ENCODE measurements around the gene KCTD21.
"Not testable (repeated sequence)": the region's sequence is repeated elsewhere in the genome, so short reads cannot be mapped to it uniquely, and the experiment has no call there.

KCTD21 gene

DNA sequence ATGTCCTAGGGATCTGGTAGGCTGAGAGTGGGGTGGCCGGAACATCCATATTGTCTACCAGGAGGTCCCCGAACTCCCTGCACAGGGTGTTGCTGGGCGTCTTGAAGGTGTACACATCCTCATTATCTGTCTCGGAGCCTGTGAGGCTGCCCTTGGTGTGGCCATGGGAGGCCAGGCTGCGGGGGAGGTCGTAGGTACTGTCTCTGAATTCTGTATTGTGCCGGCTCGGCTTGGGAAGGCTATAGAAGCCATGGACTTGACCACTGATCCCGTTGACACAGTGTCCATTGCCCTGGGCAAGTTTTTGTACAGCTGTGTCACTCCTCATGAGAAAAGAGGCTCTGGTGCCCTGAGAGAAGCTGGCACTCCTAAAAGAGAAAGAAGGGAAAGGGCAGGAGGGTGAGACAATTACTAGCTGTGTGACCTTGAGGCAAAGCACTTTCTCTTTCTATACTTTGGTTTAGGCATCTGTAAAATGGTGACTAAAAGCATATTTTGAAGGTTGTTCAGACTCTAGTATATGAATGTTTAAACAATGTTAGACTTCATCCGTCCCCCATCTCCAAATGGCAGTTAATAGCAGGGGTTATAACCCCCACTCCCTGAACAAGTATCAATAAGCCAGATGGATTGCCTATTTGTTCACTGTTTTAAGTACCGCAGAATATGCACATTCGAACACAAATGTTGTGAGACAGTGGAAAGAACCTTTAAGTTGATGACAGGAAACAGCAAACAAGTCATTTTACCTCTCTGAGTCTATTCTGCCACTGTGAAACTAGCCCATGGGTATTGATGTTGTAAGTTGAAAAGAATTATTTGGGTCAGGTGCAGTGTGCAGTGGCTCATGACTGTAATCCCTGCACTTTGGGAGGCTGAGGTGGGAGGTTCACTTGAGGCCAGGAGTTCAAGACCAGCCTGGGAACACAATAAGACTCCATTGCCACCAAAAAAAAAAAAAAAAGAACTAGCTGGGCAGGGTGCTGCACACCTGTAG, 38.6 kb upstream of the KCTD21 start:
- no peak for DNase-seq (ENCODE audit: extremely low spot score)
- ChIA-PET POLR2A (interaction anchor here (1.2 kb wide), 1 partner anchor 232 kb away, joined by 3 read pairs; the partner anchor contains the start of gene INTS4), CTCF (interaction anchor here (1.8 kb wide), 1 partner anchor 338 kb away, joined by 18 read pairs; no protein-coding TSS in a partner anchor)
- TF ChIP-seq ELF4 (IDR thresholded peaks at IDR 0.05) (no peak), TARDBP (IDR thresholded peaks at IDR 0.05) (no peak), FOXA1 (IDR thresholded peaks at IDR 0.05) (no peak), ZNF384 (IDR thresholded peaks at IDR 0.05) (no peak), NFRKB (IDR thresholded peaks at IDR 0.05) (no peak), ARNT (IDR thresholded peaks at IDR 0.05) (no peak), L3MBTL2 (conservative IDR thresholded peaks at IDR 0.05) (no peak), LEF1 (IDR thresholded peaks at IDR 0.05; ENCODE audit: borderline replicate concordance) (no peak), FOXK2 (IDR thresholded peaks at IDR 0.05) (no peak), CTBP1 (IDR thresholded peaks at IDR 0.05; ENCODE audit: borderline replicate concordance) (no peak), PKNOX1 (IDR thresholded peaks at IDR 0.05) (no peak), FOXM1 (IDR thresholded peaks at IDR 0.05; ENCODE audit: borderline replicate concordance) (no peak), SP1 (IDR thresholded peaks at IDR 0.05) (no peak)

GRCh38 chr11:78224906-78225420, 36.5 kb upstream of the KCTD21 start:
- CTCF ChIA-PET: interaction anchor here (0.9 kb wide), 1 partner anchor 340 kb away, joined by 3 read pairs; no protein-coding TSS in a partner anchor
- no peak for DNase-seq (ENCODE audit: extremely low spot score)
- POLR2A ChIA-PET: interaction anchor here (1.0 kb wide), 1 partner anchor 42 kb away, joined by 3 read pairs; no protein-coding TSS in a partner anchor
- no peak for TF ChIP-seq ZNF384 (IDR thresholded peaks at IDR 0.05)
- no peak for TF ChIP-seq TARDBP (IDR thresholded peaks at IDR 0.05)
- no peak for TF ChIP-seq ARNT (IDR thresholded peaks at IDR 0.05)
- no peak for TF ChIP-seq CTBP1 (IDR thresholded peaks at IDR 0.05; ENCODE audit: borderline replicate concordance)
- TF ChIP-seq LEF1 (IDR thresholded peaks at IDR 0.05; ENCODE audit: borderline replicate concordance): no peak
- TF ChIP-seq FOXK2 (IDR thresholded peaks at IDR 0.05): no peak
- TF ChIP-seq FOXA1 (IDR thresholded peaks at IDR 0.05): no peak
- TF ChIP-seq L3MBTL2 (conservative IDR thresholded peaks at IDR 0.05): no peak
- no peak for TF ChIP-seq PKNOX1 (IDR thresholded peaks at IDR 0.05)
- no peak for TF ChIP-seq FOXM1 (IDR thresholded peaks at IDR 0.05; ENCODE audit: borderline replicate concordance)

DNA sequence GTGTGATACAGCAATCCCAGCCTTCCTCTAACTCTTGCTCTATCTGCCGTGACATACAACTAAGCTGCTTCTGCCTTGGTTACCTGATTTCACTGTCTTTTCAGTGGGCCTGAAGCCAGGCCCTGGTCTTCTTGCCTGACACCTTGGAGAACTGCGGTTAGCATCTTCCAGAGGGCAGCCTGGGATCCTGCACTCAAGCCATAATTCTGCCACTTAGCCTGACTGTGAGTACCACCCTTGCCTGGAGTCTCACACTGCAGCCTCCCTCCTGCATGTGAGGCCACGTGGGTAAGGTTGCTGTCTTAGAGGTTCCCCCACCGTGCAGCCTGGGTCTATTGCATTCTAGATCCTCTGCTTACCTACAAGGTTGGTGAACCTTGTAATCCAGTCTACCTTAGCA, 36.1 kb upstream of the KCTD21 start:
- CTCF ChIA-PET: no interaction called here
- POLR2A ChIA-PET: interaction anchor here (1.0 kb wide), 1 partner anchor 42 kb away, joined by 3 read pairs; no protein-coding TSS in a partner anchor
- TF ChIP-seq SP1 (IDR thresholded peaks at IDR 0.05): no peak
- TF ChIP-seq FOXA1 (IDR thresholded peaks at IDR 0.05): no peak
- TF ChIP-seq L3MBTL2 (conservative IDR thresholded peaks at IDR 0.05): no peak
- TF ChIP-seq SUZ12 (IDR thresholded peaks at IDR 0.05): no peak
- no peak for TF ChIP-seq HDGF (IDR thresholded peaks at IDR 0.05; ENCODE audit: borderline replicate concordance)
- no peak for TF ChIP-seq PKNOX1 (IDR thresholded peaks at IDR 0.05)
- TF ChIP-seq BHLHE40 (IDR thresholded peaks at IDR 0.05; ENCODE audit: borderline replicate concordance): no peak
- no peak for TF ChIP-seq NFRKB (IDR thresholded peaks at IDR 0.05)
- TF ChIP-seq TARDBP (IDR thresholded peaks at IDR 0.05): no peak
- TF ChIP-seq FOXM1 (IDR thresholded peaks at IDR 0.05; ENCODE audit: borderline replicate concordance): no peak
- no peak for TF ChIP-seq ZNF384 (IDR thresholded peaks at IDR 0.05)
- no peak for TF ChIP-seq ELF4 (IDR thresholded peaks at IDR 0.05)
- no peak for TF ChIP-seq CTBP1 (IDR thresholded peaks at IDR 0.05; ENCODE audit: borderline replicate concordance)
- no peak for TF ChIP-seq ARNT (IDR thresholded peaks at IDR 0.05)
- TF ChIP-seq FOXK2 (IDR thresholded peaks at IDR 0.05): no peak
- no peak for TF ChIP-seq LEF1 (IDR thresholded peaks at IDR 0.05; ENCODE audit: borderline replicate concordance)
- no peak for DNase-seq (ENCODE audit: extremely low spot score)

DNA sequence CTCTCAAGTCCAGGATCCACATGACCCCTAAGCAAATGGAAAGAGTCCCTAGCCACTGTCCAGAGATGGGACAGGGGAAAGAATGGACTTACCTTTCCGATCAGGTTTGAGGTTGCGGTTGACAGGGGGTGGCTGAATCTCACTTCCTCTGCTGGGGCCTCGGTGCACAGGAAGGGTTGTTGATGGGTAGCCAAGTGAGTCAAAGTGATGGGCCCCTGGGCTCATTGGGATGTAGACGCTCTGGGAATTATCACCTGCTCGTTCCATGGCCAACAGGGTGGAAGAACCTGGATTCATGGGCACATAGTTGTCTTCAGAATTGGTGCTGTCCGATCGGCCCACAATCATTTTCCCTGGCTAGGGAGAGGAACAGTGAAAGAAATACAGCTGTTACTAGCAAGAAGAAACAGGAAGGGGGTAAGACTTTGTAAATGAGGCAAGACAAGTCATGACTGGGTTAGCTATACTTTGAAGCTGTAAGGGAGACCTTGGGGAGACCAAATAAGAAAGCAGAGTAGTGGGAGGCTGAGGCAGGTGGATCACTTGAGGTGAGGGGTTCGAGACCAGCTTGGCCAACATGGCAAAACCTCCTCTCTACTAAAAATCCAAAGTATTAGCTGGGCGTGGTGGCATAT, 35.0 kb upstream of the KCTD21 start:
- TF ChIP-seq HDGF (IDR thresholded peaks at IDR 0.05; ENCODE audit: borderline replicate concordance): no peak
- no peak for DNase-seq (ENCODE audit: extremely low spot score)
- POLR2A ChIA-PET: no interaction called here
- CTCF ChIA-PET: no interaction called here

DNA sequence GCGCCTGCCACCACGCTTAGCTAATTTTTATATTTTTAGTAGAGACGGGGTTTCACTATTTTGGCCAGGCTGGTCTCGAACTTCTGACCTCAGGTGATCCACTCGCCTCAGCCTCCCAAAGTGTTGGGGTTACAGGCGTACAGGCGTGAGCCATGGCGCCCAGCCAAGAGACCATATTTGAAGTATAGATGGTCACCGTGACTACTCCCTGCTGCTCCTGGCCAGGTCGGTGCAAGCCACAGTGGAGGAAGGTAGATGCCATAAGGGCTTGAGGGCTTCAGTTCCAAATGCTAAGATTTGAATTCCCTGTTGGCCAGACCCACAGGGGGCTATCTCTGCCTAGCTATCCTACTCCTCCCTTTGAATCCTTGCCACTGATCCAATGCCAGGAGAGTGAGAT, 34.3 kb upstream of the KCTD21 start:
- DNase-seq (ENCODE audit: extremely low spot score); POLR2A ChIA-PET; CTCF ChIA-PET: not testable (repeated sequence)

Data from HEK293T (cell line).